GM19452 (cell line): ENCODE data around the gene ZFYVE9.
"Not testable (repeated sequence)": the region's sequence is repeated elsewhere in the genome, so short reads cannot be mapped to it uniquely, and the experiment has no call there.

Source experiments
- ATAC-seq: cut with Tn5 transposase; IDR thresholded peaks from one replicate; pipeline ENCODE4 v1.9.1; 2021; ENCODE audit not compliant: unreplicated experiment

Gene ZFYVE9

GRCh38 chr1:52150946-52151345, 9.1 kb downstream of the ZFYVE9 start:
- ATAC-seq, result no peak

GRCh38 chr1:52152572-52152971, 10.7 kb downstream of the ZFYVE9 start:
- no peak for ATAC-seq

- ATAC-seq, result no peak
Observed at GRCh38 chr1:52153010-52153409, 11.1 kb downstream of the ZFYVE9 start.

GRCh38 chr1:52153898-52154297, 12.0 kb downstream of the ZFYVE9 start:
- ATAC-seq, result no peak

GRCh38 chr1:52156460-52156859, 14.6 kb downstream of the ZFYVE9 start:
- ATAC-seq, result no peak

- ATAC-seq, result no peak
Observed at GRCh38 chr1:52157582-52157981, 15.7 kb downstream of the ZFYVE9 start.

GRCh38 chr1:52158218-52158617, 16.3 kb downstream of the ZFYVE9 start:
- ATAC-seq, result no peak

GRCh38 chr1:52159033-52159789, 17.3 kb downstream of the ZFYVE9 start:
- ATAC-seq, result no peak

GRCh38 chr1:52162947-52163346, 21.1 kb downstream of the ZFYVE9 start:
- ATAC-seq, result no peak

- no peak for ATAC-seq
Observed at GRCh38 chr1:52164604-52165003, 22.7 kb downstream of the ZFYVE9 start.

- no peak for ATAC-seq
Observed at GRCh38 chr1:52166996-52167753, 25.3 kb downstream of the ZFYVE9 start.

- ATAC-seq, result no peak
Observed at GRCh38 chr1:52168373-52169080, 26.6 kb downstream of the ZFYVE9 start.

- ATAC-seq, result not testable (repeated sequence)
Observed at GRCh38 chr1:52171149-52171548, 29.3 kb downstream of the ZFYVE9 start.

GRCh38 chr1:52179073-52179472, 37.2 kb downstream of the ZFYVE9 start:
- ATAC-seq, result no peak

GRCh38 chr1:52180176-52180575, 38.3 kb downstream of the ZFYVE9 start:
- ATAC-seq, result no peak

GRCh38 chr1:52181759-52182158, 39.9 kb downstream of the ZFYVE9 start:
- ATAC-seq, result not testable (repeated sequence)

- not testable (repeated sequence) for ATAC-seq
Observed at GRCh38 chr1:52182328-52182727, 40.4 kb downstream of the ZFYVE9 start.

GRCh38 chr1:52182874-52183400, 41.0 kb downstream of the ZFYVE9 start:
- ATAC-seq, result no peak

GRCh38 chr1:52186449-52186848, 44.6 kb downstream of the ZFYVE9 start:
- ATAC-seq, result no peak

GRCh38 chr1:52189898-52190480, 48.1 kb downstream of the ZFYVE9 start:
- ATAC-seq, result no peak
